Stimulated activated CD8-positive, alpha-beta memory T cell treated with anti-CD3 and anti-CD28 coated beads, Interleukin-15, amount 100 ng/mL, for 4 hours (primary cell): ENCODE measurements around the gene POLD3.

ENCODE experiments used
- DNase-seq, 2 donors: peaks; one replicate each; pipeline ENCODE4 v3.0.0-alpha.2; 2020; ENCODE audit warnings: low read depth in 2 of 2

Gene POLD3, protein sequence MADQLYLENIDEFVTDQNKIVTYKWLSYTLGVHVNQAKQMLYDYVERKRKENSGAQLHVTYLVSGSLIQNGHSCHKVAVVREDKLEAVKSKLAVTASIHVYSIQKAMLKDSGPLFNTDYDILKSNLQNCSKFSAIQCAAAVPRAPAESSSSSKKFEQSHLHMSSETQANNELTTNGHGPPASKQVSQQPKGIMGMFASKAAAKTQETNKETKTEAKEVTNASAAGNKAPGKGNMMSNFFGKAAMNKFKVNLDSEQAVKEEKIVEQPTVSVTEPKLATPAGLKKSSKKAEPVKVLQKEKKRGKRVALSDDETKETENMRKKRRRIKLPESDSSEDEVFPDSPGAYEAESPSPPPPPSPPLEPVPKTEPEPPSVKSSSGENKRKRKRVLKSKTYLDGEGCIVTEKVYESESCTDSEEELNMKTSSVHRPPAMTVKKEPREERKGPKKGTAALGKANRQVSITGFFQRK

DNA sequence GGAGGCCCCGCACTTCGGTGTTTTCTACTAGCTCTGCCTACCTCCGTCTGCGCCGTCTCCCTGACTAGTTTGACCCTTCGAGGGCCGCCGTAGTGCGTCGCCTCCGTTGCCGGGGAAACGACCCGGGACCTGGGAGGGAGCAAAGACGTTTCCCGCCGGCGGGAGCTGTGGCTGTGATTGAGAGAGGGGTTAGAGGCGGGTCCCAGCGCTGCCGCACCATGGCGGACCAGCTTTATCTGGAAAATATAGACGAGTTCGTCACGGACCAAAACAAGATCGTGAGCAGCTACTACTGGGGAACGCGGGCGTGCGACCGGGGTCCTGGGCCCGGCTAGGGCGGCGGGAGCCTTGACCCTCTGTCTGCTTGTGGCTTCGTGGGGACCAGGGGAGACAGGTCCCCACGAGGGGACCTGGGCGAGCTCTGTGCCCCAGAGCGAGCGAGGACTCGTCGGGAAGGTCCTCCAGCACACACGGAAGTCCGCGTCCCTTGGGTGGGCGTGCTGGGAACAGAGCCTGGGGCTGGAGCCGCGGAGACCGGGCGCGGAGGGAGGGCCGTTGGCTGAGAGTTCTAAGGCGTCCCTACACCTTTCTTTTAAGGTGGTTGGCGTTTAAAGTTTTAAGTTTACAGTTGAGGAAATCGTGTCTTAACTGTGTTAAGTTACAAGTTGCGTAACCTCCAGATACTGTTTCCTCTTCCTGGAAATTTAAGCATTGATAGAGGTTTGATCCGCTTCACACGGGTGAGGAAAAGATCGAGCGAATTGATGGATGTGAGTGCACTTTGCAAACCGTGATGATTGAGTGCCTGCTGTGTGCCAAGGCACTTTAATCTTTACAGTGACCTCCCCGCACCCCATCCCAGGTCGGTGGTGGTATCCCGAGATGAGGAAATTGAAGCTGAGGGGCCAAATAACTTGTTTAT, at the start of gene POLD3:
TSS of gene POLD3 (plus strand) at position 142 of the 922 bp plus-strand sequence. CDS start at position 219, 77 bp downstream.
- DNase-seq = peak; percentile 82 to 87

DNA sequence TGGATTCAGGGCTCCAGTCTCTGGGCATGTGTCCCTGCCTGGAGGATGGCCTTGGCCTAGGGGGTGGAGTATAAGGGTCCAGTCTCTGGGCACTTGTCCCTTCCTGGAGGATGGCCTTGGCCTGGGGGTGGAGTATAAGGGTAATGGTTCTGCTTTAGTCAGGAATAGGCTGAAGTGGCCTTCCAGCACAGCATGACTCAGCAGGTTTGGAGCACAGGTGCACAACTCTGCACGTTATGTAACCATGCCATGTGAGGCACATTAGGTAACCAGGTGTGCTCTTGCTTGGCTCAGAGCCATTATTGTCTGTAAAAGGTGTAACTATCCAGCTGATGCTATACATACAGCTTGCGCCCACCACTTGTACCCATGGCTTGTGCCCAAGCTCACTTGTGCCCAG, 48.4 kb upstream of the POLD3 start:
- no peak for DNase-seq

DNA sequence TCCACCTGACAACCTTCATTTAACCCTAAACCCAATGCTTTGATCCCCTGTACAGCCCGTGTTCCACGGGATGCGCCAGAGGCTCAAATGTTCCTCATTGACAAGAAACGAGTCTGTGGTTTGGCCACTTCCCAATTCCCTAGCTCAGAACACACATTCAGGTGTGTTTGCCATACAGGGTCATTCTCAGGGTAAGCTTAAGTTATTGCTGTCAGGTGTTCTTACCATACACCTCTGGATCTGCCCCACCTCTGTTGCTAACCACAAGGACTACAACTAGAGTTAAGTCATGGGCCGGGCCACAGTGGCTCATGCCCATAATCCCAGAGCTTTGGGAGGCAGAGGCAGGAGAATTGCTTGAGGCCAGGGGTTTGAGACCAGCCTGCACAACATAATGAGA, 45.6 kb upstream of the POLD3 start:
- no peak for DNase-seq

DNA sequence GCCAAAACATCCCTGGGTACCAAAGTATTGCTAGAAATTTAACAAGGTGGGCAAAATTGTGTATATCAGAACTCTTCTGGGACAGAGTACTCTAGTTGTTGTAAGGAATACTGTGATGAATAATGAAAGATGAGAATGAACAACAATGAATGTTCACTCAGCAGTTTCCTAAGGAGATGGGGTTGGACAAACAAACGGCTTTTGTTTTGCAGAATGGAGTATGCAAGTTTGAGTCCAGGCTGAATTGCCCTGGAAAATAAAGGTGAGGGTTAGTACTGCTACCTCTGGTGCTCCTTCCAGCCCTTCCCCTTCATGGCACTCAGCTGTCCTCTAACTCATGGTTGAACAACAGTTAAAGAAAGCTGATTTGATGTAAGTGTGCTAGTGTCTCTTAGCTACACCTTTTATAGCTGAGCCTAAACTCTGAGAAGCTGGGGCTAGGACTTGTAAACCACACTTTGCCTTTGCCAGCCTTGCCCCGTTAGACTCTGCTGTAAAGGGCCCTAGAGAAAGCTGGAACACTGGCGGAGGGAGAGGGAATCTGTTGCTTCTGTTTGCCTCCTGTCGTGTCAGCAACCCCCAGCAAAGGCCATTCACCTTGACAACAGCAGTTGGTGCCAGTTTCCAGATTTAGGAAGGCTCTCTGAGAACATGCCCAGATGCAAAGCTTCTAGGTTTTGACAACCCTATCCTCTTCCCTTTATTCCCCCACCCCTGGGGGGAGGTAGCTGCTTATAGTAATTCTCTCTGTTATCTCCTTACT, 41.2 kb upstream of the POLD3 start:
- DNase-seq = no peak

DNA sequence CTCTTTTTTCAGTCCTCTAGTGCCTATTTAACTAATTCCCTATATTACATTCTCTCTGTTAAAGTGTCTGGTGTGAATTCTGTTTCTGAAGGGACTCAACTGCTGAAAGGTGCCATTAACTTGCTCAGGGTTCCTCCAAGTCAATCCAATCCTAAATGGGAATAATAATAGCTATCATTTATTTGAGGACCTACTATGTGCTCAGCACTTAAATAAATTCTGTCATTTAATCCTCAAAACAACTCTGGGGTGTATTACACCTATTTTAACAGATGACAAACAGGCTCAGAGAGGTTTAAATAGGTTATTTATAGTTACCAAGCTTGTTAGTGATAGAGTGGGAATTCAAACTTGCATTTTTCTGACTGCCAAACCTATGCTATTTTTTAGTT, 40.6 kb upstream of the POLD3 start:
- no peak for DNase-seq

DNA sequence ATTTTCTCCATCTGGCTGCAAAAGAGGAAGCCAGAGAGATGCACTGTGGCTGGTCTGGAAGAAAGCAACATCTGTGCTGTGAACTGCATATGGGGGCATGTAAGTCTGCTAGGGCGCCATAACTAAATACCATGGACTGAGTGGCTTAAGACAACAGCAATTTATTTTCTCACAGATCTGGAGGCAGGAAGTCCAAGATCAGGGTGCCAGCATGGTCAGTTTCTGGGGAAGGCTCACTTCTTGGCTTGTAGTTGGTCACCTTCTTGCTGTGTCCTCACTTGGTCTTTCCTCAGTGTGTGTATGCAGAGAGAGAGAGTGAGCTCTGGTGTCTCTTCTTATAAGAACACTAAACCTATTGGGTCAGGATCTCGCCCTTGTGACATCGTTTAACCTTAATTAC, 34.9 kb upstream of the POLD3 start:
- DNase-seq = no peak

DNA sequence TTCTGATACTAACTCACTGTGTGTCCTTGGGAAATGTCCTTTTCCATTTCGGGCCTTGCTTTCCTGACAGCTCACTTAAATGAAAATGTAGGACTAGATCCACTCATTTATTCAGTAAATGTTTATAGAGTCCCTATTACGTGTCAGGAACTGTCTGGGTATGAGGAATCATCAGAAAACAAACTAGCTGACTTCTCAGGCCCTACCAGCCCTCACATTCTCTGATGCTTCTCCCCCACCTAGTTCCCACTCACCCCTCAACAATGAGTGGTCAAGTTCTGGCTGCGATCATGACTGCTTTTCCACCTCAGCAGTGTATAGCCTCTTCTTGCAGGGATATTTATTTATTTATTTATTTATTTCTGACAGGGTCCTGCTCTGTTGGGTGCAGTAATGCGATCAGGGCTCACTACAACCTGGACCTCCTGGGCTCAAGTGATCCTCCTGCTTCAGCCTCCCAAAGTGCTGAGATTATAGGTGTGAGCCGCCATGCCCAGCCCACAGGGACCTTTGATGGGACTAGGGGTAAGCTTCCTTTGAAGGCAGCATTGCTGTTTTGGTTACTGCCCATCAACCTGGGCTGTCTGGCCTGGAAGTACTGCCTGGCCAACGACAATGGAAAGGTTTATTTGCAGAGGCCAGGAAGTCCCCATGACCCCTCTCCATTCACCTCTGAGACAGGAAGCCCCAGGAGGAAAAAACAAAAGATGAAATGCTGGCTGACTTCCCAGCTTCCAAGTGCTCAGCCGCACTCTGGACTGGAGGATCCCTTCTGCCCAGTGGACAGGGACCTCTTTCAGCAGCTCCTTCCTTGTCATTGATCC, 33.1 kb upstream of the POLD3 start:
- DNase-seq = no peak

DNA sequence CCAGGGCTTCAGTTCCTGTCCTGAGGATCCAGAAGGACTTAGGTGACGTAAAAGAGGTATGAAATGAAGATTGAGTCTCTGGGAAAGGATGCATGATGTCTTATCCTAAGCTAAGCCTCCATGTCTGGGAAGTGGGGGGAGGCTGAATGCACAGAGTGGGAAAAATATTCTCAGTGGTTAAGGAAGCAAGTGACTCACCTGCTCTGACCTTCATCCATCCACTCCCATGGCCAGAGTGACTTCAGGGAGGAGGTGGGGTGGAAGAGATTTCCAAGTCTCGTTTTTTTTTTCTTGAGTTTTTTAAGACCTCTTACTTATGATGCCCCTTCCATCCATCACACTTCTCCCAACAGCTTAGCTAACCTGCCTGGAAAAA, 32.5 kb upstream of the POLD3 start:
- no peak for DNase-seq

DNA sequence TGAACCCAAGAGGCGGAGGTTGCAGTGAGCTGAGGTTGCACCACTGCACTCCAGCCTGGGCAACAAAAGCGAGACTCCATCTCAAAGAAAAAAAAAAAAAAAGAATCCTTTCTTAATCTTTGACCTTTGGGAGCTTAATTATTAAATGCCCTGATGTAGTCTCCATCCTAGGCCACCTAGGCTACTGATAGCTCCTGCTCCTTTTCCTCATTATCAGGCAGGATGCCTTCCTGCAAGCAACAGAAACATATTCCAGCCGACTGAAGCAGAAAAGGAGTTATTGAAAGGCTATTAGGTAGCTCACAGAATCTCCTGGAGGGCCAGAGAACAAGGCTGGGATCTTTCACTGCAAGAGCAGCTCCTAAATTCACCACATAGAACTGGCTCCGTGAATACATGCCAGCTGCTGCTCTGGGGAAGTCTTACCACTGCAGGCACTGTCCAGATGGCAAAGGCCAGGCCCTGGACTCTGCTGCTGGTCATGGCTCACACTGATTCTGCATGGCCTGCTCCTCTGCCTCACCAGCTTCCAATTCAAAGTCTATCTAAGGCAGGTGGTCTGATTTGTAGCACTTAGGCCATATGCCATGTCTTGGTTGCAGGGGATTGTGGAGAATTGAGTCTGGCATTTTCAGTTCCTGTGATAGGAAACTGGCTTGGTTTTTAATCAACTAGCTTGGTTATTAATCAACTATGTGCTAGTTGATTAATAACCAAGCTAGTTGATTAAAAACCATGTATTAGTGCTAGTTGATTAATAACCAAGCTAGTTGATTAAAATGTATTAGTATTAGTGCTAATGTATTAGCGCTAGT, 26.0 kb upstream of the POLD3 start:
- no peak for DNase-seq

DNA sequence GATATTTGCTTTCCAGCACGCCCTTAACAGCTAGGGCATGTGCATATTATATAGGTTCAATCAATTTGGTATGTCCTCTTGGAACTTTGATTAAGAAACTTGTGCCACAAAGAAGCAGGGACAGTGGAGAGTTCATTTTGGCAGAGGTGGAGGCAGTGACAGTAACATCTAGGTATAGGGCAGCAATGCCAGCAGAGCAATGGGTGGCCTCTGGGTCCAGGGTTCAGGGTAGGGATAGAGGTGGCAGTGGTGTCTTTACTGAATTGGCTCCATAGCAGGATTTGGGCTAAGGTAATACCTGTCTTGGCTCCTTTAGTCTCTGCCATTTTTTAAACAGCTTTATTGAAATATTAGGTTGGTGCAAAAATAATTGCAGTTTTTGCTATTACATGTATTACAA, 24.4 kb upstream of the POLD3 start:
- no peak for DNase-seq

DNA sequence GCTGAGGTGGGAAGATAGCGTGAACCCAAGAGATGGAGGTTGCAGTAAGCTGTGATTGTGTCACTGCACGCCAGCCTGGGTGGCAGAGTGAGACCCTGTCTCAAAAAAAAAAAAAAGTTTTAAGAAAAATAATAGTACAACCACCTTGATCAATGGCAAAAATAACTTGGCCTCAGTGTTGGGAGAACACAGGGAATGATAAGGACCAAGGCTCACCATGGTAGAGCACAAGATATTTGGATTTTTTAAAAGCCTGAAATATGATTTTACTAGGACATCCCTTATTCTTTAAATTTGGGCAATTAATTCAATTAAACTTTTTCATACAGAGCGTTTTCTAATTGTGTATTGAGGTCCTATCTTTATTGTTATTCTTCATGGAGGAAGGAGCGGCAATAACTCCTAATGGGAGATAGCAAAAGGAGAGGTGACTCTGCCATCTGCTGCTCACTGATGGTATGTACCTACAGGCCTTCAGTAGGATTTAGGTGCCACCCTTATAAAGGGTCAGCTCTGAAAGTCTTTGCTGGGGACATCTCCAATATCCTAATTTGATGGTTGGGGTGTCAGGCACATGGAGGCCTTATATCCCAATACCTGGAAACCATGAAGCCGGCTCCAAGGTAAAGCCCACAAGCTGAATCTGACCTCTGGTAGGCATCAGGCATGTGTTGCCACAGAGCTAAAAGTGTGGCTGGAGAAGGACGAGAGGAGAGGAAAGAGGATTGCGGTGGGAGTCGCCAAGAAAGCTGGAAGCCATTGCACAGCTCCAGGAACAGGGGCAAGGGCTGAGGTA, 21.9 kb upstream of the POLD3 start:
- no peak for DNase-seq

DNA sequence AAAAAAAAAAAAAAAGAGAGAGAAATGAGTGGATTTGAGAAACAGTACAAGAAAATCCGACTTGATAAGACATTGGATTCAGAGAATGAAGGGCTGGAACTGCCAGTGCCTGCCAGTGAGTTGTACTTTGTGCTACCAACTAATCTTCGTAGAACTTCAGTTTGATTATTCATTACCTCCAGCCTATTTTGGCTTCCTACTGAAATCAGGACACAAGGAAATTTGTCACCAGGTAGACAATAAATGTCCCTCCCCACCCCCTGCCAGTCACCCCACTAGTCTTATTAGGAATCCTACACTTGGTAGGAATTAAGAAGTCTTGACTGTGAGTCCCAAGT, 21.4 kb upstream of the POLD3 start:
- DNase-seq = no peak

DNA sequence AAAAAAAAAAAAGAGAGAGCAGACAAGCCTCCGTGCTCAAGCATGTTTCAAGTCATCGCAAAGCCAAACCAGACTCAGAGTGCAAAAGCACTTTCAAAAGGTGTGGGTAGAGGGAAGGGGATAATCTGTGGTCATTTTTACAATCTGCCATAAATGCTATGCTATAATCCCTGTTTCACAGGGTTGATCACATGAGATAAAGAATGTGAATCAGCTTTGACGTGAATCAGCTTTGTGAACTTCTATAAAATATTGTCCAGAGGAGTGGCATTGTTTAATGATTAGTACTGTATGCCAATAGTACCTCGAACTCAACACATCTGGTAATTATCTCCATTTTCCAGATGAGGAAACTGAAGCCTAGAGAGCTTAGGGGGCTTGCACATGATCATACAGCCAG, 20.0 kb upstream of the POLD3 start:
- no peak for DNase-seq

DNA sequence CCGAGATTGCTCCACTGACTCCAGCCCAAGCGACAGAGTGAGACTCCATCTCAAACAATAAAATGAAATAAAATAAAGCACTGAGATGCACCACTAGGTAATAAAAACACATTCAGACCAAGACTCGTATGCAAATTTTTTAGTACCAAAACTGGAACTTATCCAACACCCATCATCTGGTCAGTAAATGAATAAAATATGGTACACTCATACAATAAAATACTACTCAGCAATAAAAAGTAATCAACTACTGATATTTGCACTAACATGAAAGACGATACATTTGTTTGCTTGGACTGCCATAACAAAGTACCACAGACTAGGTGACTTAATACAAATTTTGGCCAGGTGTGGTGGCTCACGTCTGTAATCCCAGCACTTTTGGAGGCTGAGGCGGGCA, 17.8 kb upstream of the POLD3 start:
- no peak for DNase-seq

DNA sequence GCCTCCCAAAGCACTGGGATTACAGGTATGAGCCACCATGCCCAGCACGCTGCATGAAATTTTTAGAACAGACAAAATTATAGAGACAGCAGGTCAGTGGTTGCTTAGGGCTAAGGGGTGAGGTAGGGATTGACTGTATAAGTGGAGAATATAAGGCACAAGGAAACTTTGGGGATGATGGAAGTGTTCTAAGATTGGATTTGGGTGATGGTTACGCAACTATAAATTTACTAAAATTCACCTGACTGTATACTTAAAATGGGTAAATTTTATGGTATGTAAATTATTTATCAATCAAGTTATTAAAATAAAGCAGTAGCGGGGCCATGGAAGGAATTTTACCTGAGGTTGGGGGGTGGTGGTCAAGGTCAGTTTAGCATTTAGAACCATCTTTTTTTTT, 16.4 kb upstream of the POLD3 start:
- no peak for DNase-seq

DNA sequence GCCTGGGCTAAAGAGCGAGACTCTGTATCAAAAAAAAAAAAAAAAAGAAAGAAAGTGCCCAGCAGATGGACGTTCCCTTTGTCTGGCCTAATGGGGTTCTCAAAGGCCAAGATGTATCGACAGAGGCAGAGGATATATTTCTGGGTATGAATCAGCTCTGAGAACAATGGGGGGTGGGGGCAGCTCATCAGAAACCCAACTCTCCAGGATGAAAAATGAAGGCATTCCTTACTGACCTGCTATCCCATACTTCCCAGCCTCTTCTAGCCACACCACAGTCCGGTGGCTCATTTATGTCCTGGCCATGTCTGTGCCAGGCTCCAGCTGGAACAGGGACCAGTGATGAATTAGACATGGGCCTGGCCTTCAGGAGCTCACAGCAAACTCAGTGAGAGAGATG, 15.2 kb upstream of the POLD3 start:
- DNase-seq = no peak

DNA sequence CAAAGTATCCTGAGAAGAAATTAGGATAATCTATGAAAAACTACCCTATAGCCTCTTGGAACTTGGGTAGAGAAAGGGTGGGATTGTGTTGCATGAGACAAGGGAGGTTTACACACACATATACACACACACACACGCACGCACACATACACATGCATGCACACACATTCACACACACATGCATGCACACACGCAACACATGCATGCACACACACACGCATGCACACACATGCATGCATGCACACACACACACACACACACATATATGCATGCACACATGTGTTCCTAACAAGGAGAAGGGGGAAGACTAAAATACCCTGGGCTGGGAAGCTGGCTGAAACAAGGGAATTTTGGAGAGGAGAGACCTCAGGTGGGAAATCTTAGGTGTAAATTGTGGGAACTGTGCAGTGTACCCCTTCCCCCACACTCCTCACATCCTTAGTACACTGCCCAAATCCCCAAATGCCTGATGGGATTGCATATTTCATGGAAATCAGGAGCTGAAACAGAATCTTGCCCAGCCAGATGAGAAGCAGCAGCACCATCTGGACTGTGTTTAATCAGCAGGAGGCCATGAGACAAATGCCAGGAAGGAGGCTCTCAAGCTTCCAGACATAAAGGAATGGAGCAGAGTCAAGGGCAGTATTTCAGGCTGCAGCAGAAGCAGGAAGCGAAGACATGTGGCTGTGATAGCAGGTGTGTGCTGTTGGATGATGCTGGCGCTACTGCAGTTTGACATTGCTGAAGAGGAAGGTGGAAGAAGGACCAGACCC, 14.6 kb upstream of the POLD3 start:
- DNase-seq = no peak

DNA sequence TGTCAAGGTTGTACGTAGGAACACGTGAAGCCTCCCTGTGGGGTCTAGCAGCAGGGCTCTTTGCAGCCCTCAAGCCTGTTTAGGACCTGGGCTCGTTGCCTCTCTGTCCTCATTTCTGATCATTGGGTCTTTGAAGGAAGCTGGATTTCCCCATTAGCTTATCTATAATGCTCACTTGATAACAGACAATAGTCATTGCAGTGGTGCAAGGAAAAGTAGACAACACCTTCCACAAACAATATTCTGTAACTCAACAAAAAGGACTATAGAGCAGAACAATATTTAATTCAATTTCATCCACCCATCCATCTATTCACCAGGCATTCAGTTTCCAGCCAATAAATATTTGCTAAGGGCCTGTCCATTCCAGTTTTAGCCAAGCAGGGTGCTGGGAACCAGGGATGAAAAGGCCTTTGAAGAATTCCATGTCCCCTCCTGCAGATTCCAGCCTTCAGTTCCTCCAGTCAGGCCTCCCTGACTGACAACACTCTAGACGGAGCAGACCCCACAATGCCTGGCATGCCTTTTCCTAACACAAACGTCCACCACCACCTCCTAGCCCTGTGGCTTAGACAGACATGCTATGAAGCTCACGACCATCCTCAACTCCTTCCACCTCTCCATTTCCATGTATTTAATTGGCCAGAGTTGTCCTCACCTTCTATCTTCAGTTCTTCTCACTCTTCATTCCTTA, 12.7 kb upstream of the POLD3 start:
- no peak for DNase-seq
